HepG2 (cell line): Measurements from ENCODE around the gene BEST2. TPM values are rescaled to one million over a fixed set of nuclear protein-coding genes. Genes with fewer than 3 reads are reported as not detected.
A peak's percentile ranks its signal among the peaks of the same experiment; 100 is the strongest.

ENCODE experiments used
- AGO2 ChIP-seq: fragments of 200-400 bp; formaldehyde crosslinking; optimal IDR thresholded peaks from 2 replicates; pipeline ENCODE3; 2017; ENCODE audit warnings: mild to moderate bottlenecking, low read depth, low read length, moderate library complexity
- AKNA ChIP-seq: sonication (generic); formaldehyde crosslinking; IDR thresholded peaks from 2 replicates; pipeline ENCODE4 v1.4.0; 2020; ENCODE audit warnings: missing genetic modification reagents, borderline replicate concordance
- ESRRA ChIP-seq: sonication (generic); formaldehyde crosslinking; IDR thresholded peaks from 2 replicates; pipeline ENCODE4 v1.5.1; 2020; ENCODE audit warnings: mild to moderate bottlenecking, low read depth, missing genetic modification reagents
- ETV6 ChIP-seq: sonication (generic); formaldehyde crosslinking; conservative IDR thresholded peaks from 2 replicates; pipeline ENCODE4 v1.4.0; 2020; ENCODE audit warnings: missing genetic modification reagents
- HDAC6 ChIP-seq: fragments of 200-600 bp; sonication (generic); IDR thresholded peaks from 2 replicates; pipeline ENCODE4 v1.7.0; 2017; ENCODE audit warnings: mild to moderate bottlenecking, antibody characterized with exemption, low read length, low read depth
- JUNB ChIP-seq: sonication (generic); formaldehyde crosslinking; IDR thresholded peaks from 2 replicates; pipeline ENCODE4 v1.8.0; 2022; ENCODE audit warnings: missing genetic modification reagents, mild to moderate bottlenecking, borderline replicate concordance
- MATR3 ChIP-seq: sonication (generic); formaldehyde crosslinking; IDR thresholded peaks from 2 replicates; pipeline ENCODE4 v1.4.0; 2020; ENCODE audit warnings: missing genetic modification reagents
- RCOR2 ChIP-seq: IDR thresholded peaks from 2 replicates; pipeline ENCODE4 v1.6.1; 2016; ENCODE audit warnings: missing biosample characterization, missing genetic modification reagents
- THAP11 ChIP-seq: IDR thresholded peaks from 2 replicates; pipeline ENCODE4 v1.6.1; 2016; ENCODE audit warnings: missing biosample characterization, missing genetic modification reagents
- ZBTB39 ChIP-seq: sonication (generic); formaldehyde crosslinking; IDR thresholded peaks from 2 replicates; pipeline ENCODE4 v1.5.0; 2020; ENCODE audit warnings: missing genetic modification reagents
- ZFAT ChIP-seq: sonication (generic); formaldehyde crosslinking; conservative IDR thresholded peaks from 2 replicates; pipeline ENCODE4 v1.8.1; 2023; ENCODE audit warnings: missing genetic modification reagents, inconsistent platforms
- ZGPAT ChIP-seq: IDR thresholded peaks from 2 replicates; pipeline ENCODE4 v1.6.1; 2016; ENCODE audit warnings: mild to moderate bottlenecking
- ZNF326 ChIP-seq: sonication (generic); formaldehyde crosslinking; IDR thresholded peaks from 2 replicates; pipeline ENCODE4 v1.4.0; 2020; ENCODE audit warnings: missing genetic modification reagents, borderline replicate concordance
- ZNF446 ChIP-seq: sonication (generic); formaldehyde crosslinking; IDR thresholded peaks from 2 replicates; pipeline ENCODE4 v1.5.0; 2020; ENCODE audit warnings: mild to moderate bottlenecking, missing genetic modification reagents
- ZNF691 ChIP-seq: sonication (generic); formaldehyde crosslinking; IDR thresholded peaks from 2 replicates; pipeline ENCODE4 v1.4.0; 2020; ENCODE audit warnings: missing genetic modification reagents, low read depth, mild to moderate bottlenecking, borderline replicate concordance
- ZNF749 ChIP-seq: sonication (generic); formaldehyde crosslinking; IDR thresholded peaks from 2 replicates; pipeline ENCODE4 v1.8.0; 2022; ENCODE audit warnings: mild to moderate bottlenecking, missing genetic modification reagents, moderate library complexity, borderline replicate concordance
- ZSCAN5A ChIP-seq: sonication (generic); formaldehyde crosslinking; IDR thresholded peaks from 2 replicates; pipeline ENCODE4 v1.8.0; 2022; ENCODE audit warnings: mild to moderate bottlenecking, missing genetic modification reagents, borderline replicate concordance
- polyA plus RNA-seq, 8 experiments: library from polyadenylated mRNA; depleted of rRNA in 3 of 8; stranded (reverse) in 7 of 8; unstranded in 1 of 8; fragments of >200 nt; fragmentation: Illumina TruSeq in 4 of 8; extraction: Trizol in 4 of 8; gene quantifications; 2 replicates each; pipeline versions ENCODE4 v1.2.1 to v1.2.3, GENCODE V29; 2011 to 2016; ENCODE audit warnings: low read depth in 4 of 8, missing spikeins in 1 of 8, mixed read lengths in 1 of 8; ENCODE audit not compliant: insufficient read depth in 1 of 8
- total RNA-seq, 5 experiments: library from RNA; depleted of rRNA; stranded (reverse); fragments of >200 nt; fragmentation: Illumina TruSeq; extraction: Trizol; gene quantifications; 2 replicates each; pipeline ENCODE4 v1.2.3, GENCODE V29; 2016; ENCODE audit warnings: low read depth in 1 of 5

The BEST2 gene
- total and polyA plus RNA-seq, 2 of the 13 experiments (the other 11 are each of a cell fraction or from before 2014, with no cell fraction given) = not detected

GRCh38 chr19:12788682-12789097, 37.1 kb downstream of the BEST2 start (continued):
- TF ChIP-seq ESRRA (CRISPR knock-in tag) = no peak
- TF ChIP-seq AKNA = no peak
- no peak for TF ChIP-seq RCOR2 (CRISPR knock-in tag)
- TF ChIP-seq ZSCAN5A (CRISPR knock-in tag) = no peak
- TF ChIP-seq MATR3 (CRISPR knock-in tag) = no peak
- TF ChIP-seq ZNF446 = no peak
- TF ChIP-seq ZNF749 (CRISPR knock-in tag) = peak; percentile 52; the same call in 1 of the 2 replicates
- no peak for TF ChIP-seq JUNB (CRISPR knock-in tag)
- TF ChIP-seq ZBTB39 (CRISPR knock-in tag) = no peak
- TF ChIP-seq ZFAT = no peak
- no peak for TF ChIP-seq ZNF326
- no peak for TF ChIP-seq ETV6 (CRISPR knock-in tag)
- TF ChIP-seq HDAC6 = no peak
- TF ChIP-seq ZNF691 (CRISPR knock-in tag) = no peak
- peak; percentile 21 for TF ChIP-seq AGO2
- no peak; the same call in 1 of the 2 replicates for TF ChIP-seq ZGPAT (CRISPR knock-in tag)
- no peak for TF ChIP-seq THAP11
